ENCODE data around the gene RNLS. TPM values are rescaled to one million over a fixed set of nuclear protein-coding genes. Genes with fewer than 3 reads are reported as not detected.
"Not testable (repeated sequence)": the region's sequence is repeated elsewhere in the genome, so short reads cannot be mapped to it uniquely, and the experiment has no call there.

RNLS gene
- total RNA-seq, 2 experiments from 2014 or later: 0.95 to 2.7 TPM

- Histone ChIP-seq H3K4me3 (ENCODE audit: low read length) (no peak overlapping the region), H3K27me3 (ENCODE audit: control insufficient read depth in 1 of 2, insufficient read depth in 2 of 2, low read length in 2 of 2) (no peaks in the 10 kb centered on the region), H3K4me1 (ENCODE audit: insufficient read depth, low read length) (no peaks in the 10 kb centered on the region), H3K9me3 (ENCODE audit: control insufficient read depth in 1 of 2, insufficient read depth in 1 of 2, low read length in 2 of 2) (peaks cover 0 to 1% of the 10 kb centered on the region in 2 experiments), H3K27ac (ENCODE audit: low read depth in 1 of 2, low read length in 2 of 2) (no peak overlapping the region), H3K36me3 (ENCODE audit: insufficient read depth, low read length) (no peaks in the 10 kb centered on the region)
- POLR2A ChIA-PET: no interaction called here
- Mint-ChIP-seq H3K4me1 (ENCODE audit: low read depth) (peaks cover 5% of the 10 kb centered on the region), H3K9me3 (no peaks in the 10 kb centered on the region), H3K27me3 (no peaks in the 10 kb centered on the region), H3K36me3 (ENCODE audit: low read depth) (no peaks in the 10 kb centered on the region), H3K27ac (no peak overlapping the region), H3K4me3 (no peak overlapping the region)
- no peak for ATAC-seq (ENCODE audit: poor library complexity)
- CTCF ChIA-PET: no interaction called here
- no peak for DNase-seq
- no peak for TF ChIP-seq CTCF (IDR thresholded peaks at IDR 0.05)
- intact Hi-C loops (cut with DNase I, micrococcal nuclease): no loop called here
These were observed 270.3 kb downstream of the RNLS start for GRCh38 chr10:88312855-88313254.

- Mint-ChIP-seq H3K9me3 (no peaks in the 10 kb centered on the region), H3K4me1 (ENCODE audit: low read depth) (peaks cover 4% of the 10 kb centered on the region), H3K4me3 (no peak overlapping the region), H3K36me3 (ENCODE audit: low read depth) (no peaks in the 10 kb centered on the region), H3K27me3 (no peaks in the 10 kb centered on the region), H3K27ac (no peak overlapping the region)
- Histone ChIP-seq H3K36me3 (ENCODE audit: insufficient read depth, low read length) (no peaks in the 10 kb centered on the region), H3K27ac (ENCODE audit: low read depth in 1 of 2, low read length in 2 of 2) (no peak overlapping the region), H3K4me3 (ENCODE audit: low read length) (no peak overlapping the region), H3K27me3 (ENCODE audit: control insufficient read depth in 1 of 2, insufficient read depth in 2 of 2, low read length in 2 of 2) (no peaks in the 10 kb centered on the region), H3K9me3 (ENCODE audit: control insufficient read depth in 1 of 2, insufficient read depth in 1 of 2, low read length in 2 of 2) (no peaks in the 10 kb centered on the region), H3K4me1 (ENCODE audit: insufficient read depth, low read length) (no peaks in the 10 kb centered on the region)
- intact Hi-C loops (cut with DNase I, micrococcal nuclease): no loop called here
- DNase-seq: no peak
- TF ChIP-seq CTCF (IDR thresholded peaks at IDR 0.05): no peak
- ATAC-seq (ENCODE audit: poor library complexity): no peak
- ChIA-PET POLR2A (no interaction called here), CTCF (interaction anchor here (0.8 to 1.1 kb wide), 2 partner anchors 15 to 26 kb away, joined by 3 read pairs; no protein-coding TSS in a partner anchor)
These were observed 271.9 kb downstream of the RNLS start for GRCh38 chr10:88311264-88311663.

- CTCF ChIA-PET: no interaction called here
- intact Hi-C loops (cut with DNase I, micrococcal nuclease): no loop called here
- Histone ChIP-seq H3K9me3 (ENCODE audit: control insufficient read depth in 1 of 2, insufficient read depth in 1 of 2, low read length in 2 of 2) (no peaks in the 10 kb centered on the region), H3K27me3 (ENCODE audit: control insufficient read depth in 1 of 2, insufficient read depth in 2 of 2, low read length in 2 of 2) (no peaks in the 10 kb centered on the region), H3K4me3 (ENCODE audit: low read length) (no peak overlapping the region), H3K27ac (ENCODE audit: low read depth in 1 of 2, low read length in 2 of 2) (no peak overlapping the region), H3K36me3 (ENCODE audit: insufficient read depth, low read length) (no peaks in the 10 kb centered on the region), H3K4me1 (ENCODE audit: insufficient read depth, low read length) (no peaks in the 10 kb centered on the region)
- no peaks in the 10 kb centered on the region for H3K27me3 Mint-ChIP-seq
- no peaks in the 10 kb centered on the region for H3K4me1 Mint-ChIP-seq (ENCODE audit: low read depth)
- no peak overlapping the region for H3K4me3 Mint-ChIP-seq
- no peaks in the 10 kb centered on the region for H3K36me3 Mint-ChIP-seq (ENCODE audit: low read depth)
- H3K9me3 Mint-ChIP-seq: no peaks in the 10 kb centered on the region
- no peak overlapping the region for H3K27ac Mint-ChIP-seq
- DNase-seq (no peak), ATAC-seq (ENCODE audit: poor library complexity) (no peak)
- POLR2A ChIA-PET: no interaction called here
- no peak for TF ChIP-seq CTCF (IDR thresholded peaks at IDR 0.05)
These were observed 273.8 kb downstream of the RNLS start for GRCh38 chr10:88309365-88309764.

GRCh38 chr10:88308361-88308760, 274.8 kb downstream of the RNLS start:
- H3K36me3 Mint-ChIP-seq (ENCODE audit: low read depth); H3K9me3 Mint-ChIP-seq; H3K4me3 ChIP-seq (ENCODE audit: low read length); ATAC-seq (ENCODE audit: poor library complexity); H3K27ac Mint-ChIP-seq; H3K27ac ChIP-seq (ENCODE audit: low read depth in 1 of 2, low read length in 2 of 2); CTCF ChIA-PET; H3K4me3 Mint-ChIP-seq; H3K4me1 ChIP-seq (ENCODE audit: insufficient read depth, low read length); H3K27me3 ChIP-seq (ENCODE audit: control insufficient read depth in 1 of 2, insufficient read depth in 2 of 2, low read length in 2 of 2); H3K36me3 ChIP-seq (ENCODE audit: insufficient read depth, low read length); H3K4me1 Mint-ChIP-seq (ENCODE audit: low read depth); intact Hi-C loops (cut with DNase I, micrococcal nuclease); DNase-seq; H3K27me3 Mint-ChIP-seq; POLR2A ChIA-PET; H3K9me3 ChIP-seq (ENCODE audit: control insufficient read depth in 1 of 2, insufficient read depth in 1 of 2, low read length in 2 of 2): not testable (repeated sequence)

All from CD4-positive, alpha-beta T cell (primary cell).